ENCODE measurements around the gene ENAH.

GRCh38 chr1:225667362-225667761 lies 14.4 kb upstream of the ENAH start:
- no peak for TF ChIP-seq CTCF (conservative IDR thresholded peaks at IDR 0.05; ENCODE audit: low read length)
- TF ChIP-seq EZH2phosphoT487 (IDR thresholded peaks at IDR 0.05; ENCODE audit: borderline replicate concordance): no peak
